ENCODE measurements around the gene CCDC187. TPM values are rescaled to one million over a fixed set of nuclear protein-coding genes. Genes with fewer than 3 reads are reported as not detected.
"Not testable (repeated sequence)": the region's sequence is repeated elsewhere in the genome, so short reads cannot be mapped to it uniquely, and the experiment has no call there.

Gene CCDC187
- total and polyA plus RNA-seq, 2 of the 13 experiments (the other 11 are each of a cell fraction or from before 2014, with no cell fraction given), result 0.03 to 0.13 TPM

GRCh38 chr9:136320972-136321371 lies 17.1 kb upstream of the CCDC187 start:
- Histone ChIP-seq H3K4me1 (ENCODE audit: insufficient read depth, low read length) (peaks cover 15% of the 10 kb centered on the region), H3K27me3 (ENCODE audit: control insufficient read depth in 1 of 2, insufficient read depth in 2 of 2, low read length in 2 of 2) (peaks cover 12 to 46% of the 10 kb centered on the region in 2 experiments)
- BruUV-seq (replicated peaks); intact Hi-C loops (cut with micrococcal nuclease; ENCODE audit: unreplicated experiment); in situ Hi-C loops (cut with HindIII; ENCODE audit: extremely low pct_ligation_motif_present, low pct_unique_long_range_greater_than_20kb); H3K4me2 ChIP-seq (ENCODE audit: low read depth, low read length); FAIRE-seq; POLR2A ChIA-PET; H4K20me1 ChIP-seq (ENCODE audit: insufficient read depth, low read length); H3K9me3 ChIP-seq (ENCODE audit: low read length); H2AFZ ChIP-seq (ENCODE audit: low read length); H3K36me3 ChIP-seq (replicated peaks in 1 of 2; ENCODE audit: control insufficient read depth in 1 of 2, insufficient read depth in 2 of 2, low read length in 2 of 2); ATAC-seq; CTCF ChIA-PET (ENCODE audit: low intra/inter-chr PET ratio, low total read pairs); H3K27ac ChIP-seq (ENCODE audit: extremely low read length, insufficient read depth, low read length); H3K79me2 ChIP-seq (ENCODE audit: insufficient read depth, low read length); H3K4me3 ChIP-seq (replicated peaks in 1 of 3; ENCODE audit: insufficient read depth in 1 of 3, low read depth in 2 of 3, low read length in 3 of 3); DNase-seq (ENCODE audit: low spot score); H3K9ac ChIP-seq (ENCODE audit: insufficient read depth, low read depth, low read length): not testable (repeated sequence)

DNA sequence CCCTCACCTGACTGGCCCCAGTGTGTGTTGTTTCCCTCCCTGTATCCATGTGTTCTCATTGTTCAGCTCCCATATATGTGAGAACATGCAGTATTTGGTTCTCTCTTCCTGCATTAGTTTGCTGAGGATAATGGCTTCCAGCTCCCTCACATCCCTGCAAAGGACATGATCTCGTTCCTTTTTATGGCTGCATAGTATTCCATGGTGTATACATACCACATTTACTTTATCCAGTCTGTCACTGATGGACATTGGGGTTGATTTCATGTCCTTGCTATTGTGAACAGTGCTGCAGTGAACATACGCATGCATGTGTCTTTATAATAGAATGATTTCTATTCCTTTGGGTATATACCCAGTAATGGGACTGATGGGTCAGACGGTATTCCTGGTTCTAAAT lies 16.1 kb upstream of the CCDC187 start:
- POLR2A ChIA-PET; H3K27ac ChIP-seq (ENCODE audit: extremely low read length, insufficient read depth, low read length); in situ Hi-C loops (cut with HindIII; ENCODE audit: extremely low pct_ligation_motif_present, low pct_unique_long_range_greater_than_20kb); CTCF ChIA-PET (ENCODE audit: low intra/inter-chr PET ratio, low total read pairs); ATAC-seq; BruUV-seq (replicated peaks); H3K36me3 ChIP-seq (replicated peaks in 1 of 2; ENCODE audit: control insufficient read depth in 1 of 2, insufficient read depth in 2 of 2, low read length in 2 of 2); DNase-seq (ENCODE audit: low spot score); H3K79me2 ChIP-seq (ENCODE audit: insufficient read depth, low read length); H3K9ac ChIP-seq (ENCODE audit: insufficient read depth, low read depth, low read length); H2AFZ ChIP-seq (ENCODE audit: low read length); FAIRE-seq; intact Hi-C loops (cut with micrococcal nuclease; ENCODE audit: unreplicated experiment); H3K4me2 ChIP-seq (ENCODE audit: low read depth, low read length); H4K20me1 ChIP-seq (ENCODE audit: insufficient read depth, low read length); H3K4me3 ChIP-seq (replicated peaks in 1 of 3; ENCODE audit: insufficient read depth in 1 of 3, low read depth in 2 of 3, low read length in 3 of 3): not testable (repeated sequence)
- WGBS (ENCODE audit: low lambda C conversion rate), result 57% methylated on average over 3 of the region's 3 CpGs
- Histone ChIP-seq H3K9me3 (ENCODE audit: low read length) (peaks cover 11% of the 10 kb centered on the region), H3K4me1 (ENCODE audit: insufficient read depth, low read length) (peaks cover 13% of the 10 kb centered on the region), H3K27me3 (ENCODE audit: control insufficient read depth in 1 of 2, insufficient read depth in 2 of 2, low read length in 2 of 2) (peaks cover 9 to 36% of the 10 kb centered on the region in 2 experiments)

GRCh38 chr9:136319244-136319643 lies 15.3 kb upstream of the CCDC187 start:
- intact Hi-C loops (cut with micrococcal nuclease; ENCODE audit: unreplicated experiment), result not testable (repeated sequence)

More at GRCh38 chr9:136319244-136319643, 15.3 kb upstream of the CCDC187 start:
- POLR2A ChIA-PET; in situ Hi-C loops (cut with HindIII; ENCODE audit: extremely low pct_ligation_motif_present, low pct_unique_long_range_greater_than_20kb); H3K27ac ChIP-seq (ENCODE audit: extremely low read length, insufficient read depth, low read length); ATAC-seq; DNase-seq (ENCODE audit: low spot score); FAIRE-seq; H3K4me2 ChIP-seq (ENCODE audit: low read depth, low read length); H3K4me3 ChIP-seq (replicated peaks in 1 of 3; ENCODE audit: insufficient read depth in 1 of 3, low read depth in 2 of 3, low read length in 3 of 3); H4K20me1 ChIP-seq (ENCODE audit: insufficient read depth, low read length); H3K9ac ChIP-seq (ENCODE audit: insufficient read depth, low read depth, low read length); H2AFZ ChIP-seq (ENCODE audit: low read length); BruUV-seq (replicated peaks); CTCF ChIA-PET (ENCODE audit: low intra/inter-chr PET ratio, low total read pairs); H3K79me2 ChIP-seq (ENCODE audit: insufficient read depth, low read length); H3K36me3 ChIP-seq (replicated peaks in 1 of 2; ENCODE audit: control insufficient read depth in 1 of 2, insufficient read depth in 2 of 2, low read length in 2 of 2): not testable (repeated sequence)
- WGBS (ENCODE audit: low lambda C conversion rate), result 63% methylated on average over 14 of the region's 14 CpGs
- Histone ChIP-seq H3K9me3 (ENCODE audit: low read length) (peaks cover 16% of the 10 kb centered on the region), H3K27me3 (ENCODE audit: control insufficient read depth in 1 of 2, insufficient read depth in 2 of 2, low read length in 2 of 2) (peaks cover 9 to 29% of the 10 kb centered on the region in 2 experiments), H3K4me1 (ENCODE audit: insufficient read depth, low read length) (peaks cover 13% of the 10 kb centered on the region)
